MM.1S (cell line): Measurements from ENCODE around the gene GOSR2.

Source experiments
- DNase-seq: peaks from one replicate; pipeline ENCODE4 v3.0.0-alpha.2; 2015
- H2AFZ ChIP-seq: fragments of 300-600 bp; sonication (generic); 2 replicates; pipeline ENCODE4 v1.6.0; 2016; ENCODE audit warnings: antibody characterized with exemption, low read length
- H3F3A ChIP-seq: fragments of 300-600 bp; sonication (generic); 2 replicates; pipeline ENCODE4 v1.6.1; 2016; ENCODE audit warnings: mild to moderate bottlenecking, antibody characterized with exemption, low read length, moderate library complexity, mixed read lengths; ENCODE audit not compliant: insufficient read depth
- H3K27ac ChIP-seq: fragments of 300-600 bp; sonication (generic); 2 replicates; pipeline ENCODE4 v1.5.1; 2016; ENCODE audit warnings: mild to moderate bottlenecking, low read length
- H3K27me3 ChIP-seq: fragments of 300-600 bp; sonication (generic); replicated peaks from 2 replicates; pipeline ENCODE4 v1.6.0; 2016; ENCODE audit warnings: low read length; ENCODE audit not compliant: insufficient read depth
- H3K36me3 ChIP-seq: fragments of 300-600 bp; sonication (generic); replicated peaks from 2 replicates; pipeline ENCODE4 v1.6.1; 2016; ENCODE audit warnings: mild to moderate bottlenecking, low read length, mixed read lengths; ENCODE audit not compliant: insufficient read depth
- H3K4me1 ChIP-seq: fragments of 300-600 bp; sonication (generic); 2 replicates; pipeline ENCODE4 v1.6.1; 2016; ENCODE audit warnings: low read length, mixed read lengths
- H3K4me2 ChIP-seq: fragments of 300-600 bp; sonication (generic); 2 replicates; pipeline ENCODE4 v1.6.0; 2016; ENCODE audit warnings: low read depth, low read length
- H3K4me3 ChIP-seq: fragments of 300-600 bp; sonication (generic); 2 replicates; pipeline ENCODE4 v1.5.1; 2016; ENCODE audit warnings: low read length, mixed read lengths
- H3K79me2 ChIP-seq: fragments of 300-600 bp; sonication (generic); 2 replicates; pipeline ENCODE4 v1.6.1; 2016; ENCODE audit warnings: mixed run types, low read length, mixed read lengths
- H3K9ac ChIP-seq: fragments of 300-600 bp; sonication (generic); 2 replicates; pipeline ENCODE4 v1.6.1; 2016; ENCODE audit warnings: low read length, mixed read lengths
- H3K9me2 ChIP-seq: fragments of 300-600 bp; sonication (generic); replicated peaks from 2 replicates; pipeline ENCODE4 v1.6.1; 2016; ENCODE audit warnings: mild to moderate bottlenecking, low read length, mixed read lengths; ENCODE audit not compliant: insufficient read depth
- H3K9me3 ChIP-seq: fragments of 300-600 bp; sonication (generic); replicated peaks from 2 replicates; pipeline ENCODE4 v1.6.1; 2016; ENCODE audit warnings: mild to moderate bottlenecking, low read length, mixed read lengths; ENCODE audit not compliant: insufficient read depth
- H4K20me1 ChIP-seq: fragments of 300-600 bp; sonication (generic); 2 replicates; pipeline ENCODE4 v1.6.1; 2016; ENCODE audit warnings: mild to moderate bottlenecking, low read length, moderate library complexity, mixed read lengths; ENCODE audit not compliant: insufficient read depth
- CTCF ChIP-seq: fragments of 300-600 bp; sonication (generic); IDR thresholded peaks from 2 replicates; pipeline ENCODE4 v1.5.1; 2016; ENCODE audit warnings: antibody characterized with exemption, low read length, mixed read lengths
- EZH2 ChIP-seq: fragments of 300-600 bp; sonication (generic); optimal IDR thresholded peaks from 2 replicates; pipeline ENCODE3; 2017; ENCODE audit warnings: low read depth, mild to moderate bottlenecking, antibody characterized with exemption, low read length, mixed read lengths
- EZH2phosphoT487 ChIP-seq: fragments of 300-600 bp; sonication (generic); IDR thresholded peaks from 2 replicates; pipeline ENCODE4 v1.6.1; 2018; ENCODE audit warnings: antibody characterized with exemption, low read length

Gene GOSR2

GRCh38 chr17:46877466-46877865, 45.5 kb upstream of the GOSR2 start:
- Histone ChIP-seq H3K4me2 (no peak overlapping the region), H3K9me3 (no peaks in the 10 kb centered on the region), H3F3A (no peaks in the 10 kb centered on the region), H3K79me2 (no peaks in the 10 kb centered on the region), H3K36me3 (no peaks in the 10 kb centered on the region), H3K4me1 (peaks cover 4% of the 10 kb centered on the region; the same call in 1 of the 2 replicates), H3K27me3 (no peaks in the 10 kb centered on the region), H3K9me2 (no peaks in the 10 kb centered on the region), H3K27ac (no peak overlapping the region), H4K20me1 (no peaks in the 10 kb centered on the region), H2AFZ (no peak overlapping the region), H3K4me3 (no peak overlapping the region), H3K9ac (no peak overlapping the region)
- no peak for DNase-seq
- TF ChIP-seq EZH2, result no peak
- TF ChIP-seq CTCF, result no peak
- no peak for TF ChIP-seq EZH2phosphoT487

GRCh38 chr17:46878055-46878454, 44.9 kb upstream of the GOSR2 start:
- Histone ChIP-seq H3F3A (no peaks in the 10 kb centered on the region), H3K4me3 (no peak overlapping the region), H3K36me3 (no peaks in the 10 kb centered on the region), H3K27ac (no peak overlapping the region), H3K9ac (no peak overlapping the region), H3K27me3 (no peaks in the 10 kb centered on the region), H4K20me1 (no peaks in the 10 kb centered on the region), H3K4me1 (peaks cover 4% of the 10 kb centered on the region; the same call in 1 of the 2 replicates), H2AFZ (no peak overlapping the region), H3K9me3 (no peaks in the 10 kb centered on the region), H3K79me2 (no peaks in the 10 kb centered on the region), H3K4me2 (no peak overlapping the region), H3K9me2 (no peaks in the 10 kb centered on the region)
- TF ChIP-seq EZH2, result no peak
- no peak for DNase-seq

GRCh38 chr17:46879101-46879500, 43.9 kb upstream of the GOSR2 start:
- Histone ChIP-seq H3K79me2 (no peaks in the 10 kb centered on the region), H4K20me1 (no peaks in the 10 kb centered on the region), H3K27me3 (no peaks in the 10 kb centered on the region), H3K9ac (no peak overlapping the region), H3K36me3 (no peaks in the 10 kb centered on the region), H3K9me2 (no peaks in the 10 kb centered on the region), H3K9me3 (no peaks in the 10 kb centered on the region), H3K4me1 (peaks cover 4% of the 10 kb centered on the region; the same call in 1 of the 2 replicates), H3K4me3 (no peak overlapping the region), H2AFZ (no peak overlapping the region), H3K27ac (no peak overlapping the region), H3K4me2 (no peak overlapping the region), H3F3A (no peaks in the 10 kb centered on the region)
- no peak for DNase-seq
- no peak for TF ChIP-seq EZH2
- TF ChIP-seq CTCF, result no peak
- TF ChIP-seq EZH2phosphoT487, result no peak

GRCh38 chr17:46881015-46881414, 41.9 kb upstream of the GOSR2 start:
- Histone ChIP-seq H2AFZ (no peak overlapping the region), H3K9me2 (no peaks in the 10 kb centered on the region), H3K27ac (no peak overlapping the region), H3K79me2 (no peaks in the 10 kb centered on the region), H3K4me1 (peaks cover 3% of the 10 kb centered on the region; the same call in 1 of the 2 replicates), H3K36me3 (no peaks in the 10 kb centered on the region), H3K4me3 (no peak overlapping the region), H3F3A (no peaks in the 10 kb centered on the region), H3K9me3 (no peaks in the 10 kb centered on the region), H3K27me3 (no peaks in the 10 kb centered on the region), H3K4me2 (no peak overlapping the region), H3K9ac (no peak overlapping the region), H4K20me1 (no peaks in the 10 kb centered on the region)
- no peak for DNase-seq
- TF ChIP-seq CTCF, result no peak
- TF ChIP-seq EZH2, result no peak
- TF ChIP-seq EZH2phosphoT487, result no peak
